HG02884 (cell line): ENCODE results near the gene ARSA.
A peak's percentile ranks its signal among the peaks of the same experiment; 100 is the strongest.

Experiments
- ATAC-seq: cut with Tn5 transposase; IDR thresholded peaks from one replicate; pipeline ENCODE4 v1.9.1; 2021; ENCODE audit warnings: mild to moderate bottlenecking, moderate library complexity; ENCODE audit not compliant: unreplicated experiment

ARSA gene

GRCh38 chr22:50582493-50583293 lies 45.3 kb downstream of the ARSA start, which contains the start of gene CHKB:
CHKB (minus strand) TSS chr22:50582849; CDS start chr22:50582781, 68 bp downstream.
- ATAC-seq, result peak; percentile 85

GRCh38 chr22:50581950-50582492 lies 45.9 kb downstream of the ARSA start:
- no peak for ATAC-seq

GRCh38 chr22:50581031-50581949 lies 46.7 kb downstream of the ARSA start:
- ATAC-seq, result no peak

DNA sequence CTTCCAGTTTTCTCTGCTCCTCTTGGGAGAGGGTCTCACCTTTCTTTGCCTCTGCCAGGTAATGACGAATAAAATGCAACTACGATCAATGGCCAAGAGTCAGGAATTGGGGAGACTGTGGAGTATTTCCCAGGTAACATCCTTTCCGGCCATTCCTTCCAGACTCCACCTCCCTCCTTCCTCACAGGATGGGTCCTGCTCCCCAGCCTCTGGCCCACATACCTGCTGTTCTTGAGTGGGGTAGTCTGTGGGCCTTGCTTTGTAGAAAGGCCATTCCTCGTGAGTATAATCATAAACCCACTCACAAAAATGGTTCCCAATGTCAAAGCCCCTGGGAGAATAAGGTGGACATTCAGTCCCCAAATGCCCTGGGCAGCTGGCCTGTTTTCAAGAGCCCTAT lies 48.2 kb downstream of the ARSA start:
- ATAC-seq, result no peak

DNA sequence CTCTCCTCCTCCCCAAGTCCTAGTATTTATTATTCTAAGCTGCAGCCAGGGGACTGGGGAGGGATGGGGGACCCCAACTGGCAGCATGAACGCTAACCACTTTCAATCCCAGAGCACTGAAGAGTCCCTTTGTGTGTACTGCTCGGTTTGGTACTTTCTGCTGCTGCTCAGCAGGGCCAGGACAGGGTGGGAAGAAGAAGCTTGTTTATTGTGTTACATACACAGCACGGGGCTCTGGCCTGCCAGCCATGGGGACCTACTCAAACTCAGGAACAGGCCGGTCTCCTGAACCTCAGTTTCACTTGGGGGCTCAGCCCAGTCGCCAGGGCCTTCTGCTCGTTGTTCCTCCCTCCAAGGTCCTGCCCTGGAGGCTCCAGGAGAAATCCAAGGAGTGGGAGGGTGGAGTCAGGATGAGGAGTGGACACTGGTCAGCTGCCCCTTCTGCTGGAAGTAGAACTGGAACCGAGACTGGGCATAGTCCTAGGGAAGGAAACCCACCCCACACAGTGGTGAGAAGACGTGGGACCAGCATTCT lies 49.1 kb downstream of the ARSA start:
- no peak for ATAC-seq

GRCh38 chr22:50577987-50578775 lies 49.8 kb downstream of the ARSA start, which contains the start of gene CPT1B:
CPT1B (minus strand) TSS chr22:50578427; CDS start chr22:50577915, 512 bp downstream.
- no peak for ATAC-seq

GRCh38 chr22:50577697-50577986 lies 50.3 kb downstream of the ARSA start:
- ATAC-seq, result no peak

DNA sequence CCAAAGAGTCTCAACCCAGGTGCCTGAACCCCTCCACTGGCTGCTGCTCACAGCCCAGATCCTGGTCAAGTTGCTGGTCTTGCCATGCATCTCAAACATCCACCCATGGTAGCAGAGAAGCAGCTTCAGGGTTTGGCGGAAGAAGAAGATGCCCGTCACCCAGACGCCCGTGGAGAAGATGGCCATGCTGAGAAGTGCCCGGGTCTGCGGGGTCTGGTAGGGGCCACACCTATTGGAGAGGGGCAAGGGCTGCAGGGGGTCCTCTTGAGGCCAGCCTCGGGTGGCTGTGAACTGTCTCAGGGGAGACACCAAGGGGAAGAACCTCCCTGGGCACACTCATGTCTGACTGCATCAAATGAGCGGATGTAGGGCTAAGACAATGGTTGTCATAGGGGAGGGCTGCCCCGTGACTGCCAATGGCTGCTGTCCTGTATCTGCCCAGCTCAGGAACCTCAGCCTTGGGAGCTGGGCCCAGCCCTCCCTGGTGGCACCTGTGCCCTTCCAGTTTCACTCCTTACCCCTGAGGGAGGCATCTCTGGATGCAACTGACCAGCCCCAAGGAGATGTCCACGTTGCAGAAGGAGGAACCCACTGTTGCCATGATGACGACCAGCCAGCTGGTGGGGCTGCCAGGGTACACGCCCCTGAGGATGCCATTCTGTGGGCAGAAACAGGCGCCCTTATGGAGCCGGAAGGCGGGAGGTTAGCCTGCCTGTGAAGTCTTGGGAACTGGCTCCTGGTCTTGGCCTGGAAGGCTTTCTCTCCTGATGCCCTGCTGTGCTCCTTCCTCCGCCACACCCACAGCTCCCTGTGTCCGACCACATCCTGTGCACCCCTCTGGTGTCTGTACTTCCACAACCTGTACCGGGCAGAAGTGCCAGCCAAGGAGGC lies 50.9 kb downstream of the ARSA start:
- ATAC-seq, result no peak

GRCh38 chr22:50576070-50576469 lies 51.9 kb downstream of the ARSA start:
- no peak for ATAC-seq

GRCh38 chr22:50575426-50575941 lies 52.5 kb downstream of the ARSA start:
- no peak for ATAC-seq
